Breast epithelium (tissue), 3 donors: ENCODE results near the gene IL10.

Experiments
- POLR2A ChIP-seq: fragments of 450-650 bp; IDR thresholded peaks from one replicate; pipeline ENCODE4 v1.6.1; 2016; ENCODE audit warnings: antibody characterized with exemption, mild to moderate bottlenecking, moderate library complexity
- POLR2AphosphoS5 ChIP-seq, 3 donors: sonication (generic); formaldehyde crosslinking; IDR thresholded peaks; one replicate each; pipeline ENCODE4 v1.6.1; 2017; ENCODE audit warnings: antibody characterized with exemption in 3 of 3
- TF ChIP-seq, protein P1 (sequence below), 3 donors: fragments of 450-650 bp; IDR thresholded peaks; one replicate each; pipeline ENCODE4 v1.5.1; 2016 to 2017; ENCODE audit warnings: antibody characterized with exemption in 3 of 3, mild to moderate bottlenecking in 3 of 3, moderate library complexity in 3 of 3

- TF ChIP-seq, protein P1, sequence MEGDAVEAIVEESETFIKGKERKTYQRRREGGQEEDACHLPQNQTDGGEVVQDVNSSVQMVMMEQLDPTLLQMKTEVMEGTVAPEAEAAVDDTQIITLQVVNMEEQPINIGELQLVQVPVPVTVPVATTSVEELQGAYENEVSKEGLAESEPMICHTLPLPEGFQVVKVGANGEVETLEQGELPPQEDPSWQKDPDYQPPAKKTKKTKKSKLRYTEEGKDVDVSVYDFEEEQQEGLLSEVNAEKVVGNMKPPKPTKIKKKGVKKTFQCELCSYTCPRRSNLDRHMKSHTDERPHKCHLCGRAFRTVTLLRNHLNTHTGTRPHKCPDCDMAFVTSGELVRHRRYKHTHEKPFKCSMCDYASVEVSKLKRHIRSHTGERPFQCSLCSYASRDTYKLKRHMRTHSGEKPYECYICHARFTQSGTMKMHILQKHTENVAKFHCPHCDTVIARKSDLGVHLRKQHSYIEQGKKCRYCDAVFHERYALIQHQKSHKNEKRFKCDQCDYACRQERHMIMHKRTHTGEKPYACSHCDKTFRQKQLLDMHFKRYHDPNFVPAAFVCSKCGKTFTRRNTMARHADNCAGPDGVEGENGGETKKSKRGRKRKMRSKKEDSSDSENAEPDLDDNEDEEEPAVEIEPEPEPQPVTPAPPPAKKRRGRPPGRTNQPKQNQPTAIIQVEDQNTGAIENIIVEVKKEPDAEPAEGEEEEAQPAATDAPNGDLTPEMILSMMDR (IDR thresholded peaks at IDR 0.05), result no peak
- TF ChIP-seq POLR2A, result no peak
- no peak for TF ChIP-seq POLR2AphosphoS5 (IDR thresholded peaks at IDR 0.05)
These were observed 11.7 kb downstream of the IL10 start for GRCh38 chr1:206760590-206760989.
